Measurements from ENCODE around the gene HRNR.
"Not testable (repeated sequence)": the region's sequence is repeated elsewhere in the genome, so short reads cannot be mapped to it uniquely, and the experiment has no call there.

HRNR gene

DNA sequence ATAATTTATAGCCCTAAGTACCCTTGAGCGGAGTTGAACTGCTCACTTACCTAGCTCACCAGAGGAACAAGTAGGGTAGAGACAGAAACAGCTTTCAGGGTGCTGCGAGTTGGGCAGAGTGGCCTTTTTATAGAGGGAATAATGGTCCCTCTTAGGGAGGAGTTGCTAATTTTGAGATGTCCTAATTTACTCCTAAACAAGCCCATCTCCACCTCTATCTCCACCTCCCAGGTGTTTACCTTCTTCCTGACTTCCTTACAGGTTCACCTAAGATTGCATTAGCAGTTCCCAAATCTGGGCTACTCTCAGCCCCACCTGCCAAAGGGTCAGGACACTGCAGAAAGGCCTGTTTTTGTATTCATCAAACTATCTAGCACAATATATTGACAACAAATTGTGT lies at the start of gene HRNR:
Gene HRNR, minus strand, starts transcription at position 101 of the 400 bp plus-strand sequence. CDS start 940 bp downstream, outside the sequence.
- Mint-ChIP-seq H3K27me3 (ENCODE audit: low read depth) (peaks cover 6% of the 10 kb centered on the region), H3K4me3 (no peak within 1 kb of the TSS), H3K27ac (no peak within 1 kb of the TSS), H3K36me3 (ENCODE audit: low read depth) (no peaks in the 10 kb centered on the region), H3K9me3 (peaks cover 9% of the 10 kb centered on the region), H3K4me1 (ENCODE audit: low read depth) (no peaks in the 10 kb centered on the region)
- DNase-seq (ENCODE audit: low spot score): no peak

DNA sequence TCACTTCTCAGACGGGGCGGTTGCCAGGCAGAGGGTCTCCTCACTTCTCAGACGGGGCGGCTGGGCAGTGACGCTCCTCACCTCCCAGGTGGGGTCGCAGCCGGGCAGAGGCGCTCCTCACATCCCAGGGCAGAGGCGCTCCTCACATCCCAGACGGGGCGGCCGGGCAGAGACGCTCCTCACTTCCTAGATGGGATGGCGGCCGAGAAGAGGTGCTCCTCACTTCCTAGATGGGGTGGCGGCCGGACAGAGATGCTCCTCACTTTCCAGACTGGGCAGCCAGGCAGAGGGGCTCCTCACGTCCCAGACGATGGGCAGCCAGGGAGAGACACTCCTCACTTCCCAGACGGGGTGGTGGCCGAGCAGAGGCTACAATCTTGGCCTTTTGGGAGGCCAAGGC lies 32.4 kb upstream of the HRNR start:
- not testable (repeated sequence) for DNase-seq (ENCODE audit: low spot score); H3K36me3 Mint-ChIP-seq (ENCODE audit: low read depth); H3K9me3 Mint-ChIP-seq; H3K4me1 Mint-ChIP-seq (ENCODE audit: low read depth); H3K27ac Mint-ChIP-seq; H3K27me3 Mint-ChIP-seq (ENCODE audit: low read depth); H3K4me3 Mint-ChIP-seq

DNA sequence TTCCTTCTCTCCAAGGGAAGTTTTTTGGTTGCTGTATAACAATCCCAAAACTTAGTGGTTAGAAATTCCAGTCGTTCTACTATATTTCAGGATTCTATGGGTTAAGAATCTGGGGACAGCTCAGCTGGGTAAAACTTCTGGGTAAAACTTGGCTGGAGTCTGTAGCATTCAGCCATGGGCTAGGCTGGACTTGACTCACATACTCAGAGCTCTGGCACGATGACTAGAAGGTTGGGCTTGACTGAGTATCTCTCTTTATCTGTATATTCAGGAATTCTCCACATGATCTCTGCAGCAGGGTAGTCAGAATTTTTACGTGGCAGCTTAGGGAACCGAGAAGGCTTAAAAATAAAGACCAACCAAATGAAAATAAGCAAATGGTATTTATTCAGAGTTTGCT lies 28.2 kb upstream of the HRNR start:
- Mint-ChIP-seq H3K36me3 (ENCODE audit: low read depth) (no peaks in the 10 kb centered on the region), H3K4me3 (no peak overlapping the region), H3K27me3 (ENCODE audit: low read depth) (peaks cover 2% of the 10 kb centered on the region), H3K27ac (no peak overlapping the region), H3K9me3 (no peaks in the 10 kb centered on the region), H3K4me1 (ENCODE audit: low read depth) (no peaks in the 10 kb centered on the region)
- DNase-seq (ENCODE audit: low spot score): no peak

DNA sequence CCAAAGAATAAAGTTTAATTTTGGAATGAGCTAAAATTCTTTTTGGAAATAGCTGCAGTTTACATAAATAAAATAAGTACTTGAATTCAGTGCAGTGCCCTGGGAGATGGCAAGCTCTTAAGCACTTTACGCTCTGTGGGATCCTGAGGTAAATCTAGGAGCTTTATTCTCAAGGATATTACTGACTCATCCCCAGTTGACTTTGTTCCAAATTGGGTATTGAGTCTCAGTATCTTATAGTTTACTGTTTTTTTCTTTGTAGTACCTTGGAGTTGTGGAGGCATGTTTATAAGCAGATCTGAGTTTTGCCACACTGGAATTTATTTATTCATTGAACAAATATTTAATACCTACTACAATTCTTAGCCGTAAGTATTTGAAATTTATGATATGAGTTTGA lies 27.4 kb upstream of the HRNR start:
- Mint-ChIP-seq H3K9me3 (no peaks in the 10 kb centered on the region), H3K4me3 (no peak overlapping the region), H3K27me3 (ENCODE audit: low read depth) (peaks cover 2% of the 10 kb centered on the region), H3K4me1 (ENCODE audit: low read depth) (no peaks in the 10 kb centered on the region), H3K27ac (no peak overlapping the region), H3K36me3 (ENCODE audit: low read depth) (no peaks in the 10 kb centered on the region)
- DNase-seq (ENCODE audit: low spot score): no peak

DNA sequence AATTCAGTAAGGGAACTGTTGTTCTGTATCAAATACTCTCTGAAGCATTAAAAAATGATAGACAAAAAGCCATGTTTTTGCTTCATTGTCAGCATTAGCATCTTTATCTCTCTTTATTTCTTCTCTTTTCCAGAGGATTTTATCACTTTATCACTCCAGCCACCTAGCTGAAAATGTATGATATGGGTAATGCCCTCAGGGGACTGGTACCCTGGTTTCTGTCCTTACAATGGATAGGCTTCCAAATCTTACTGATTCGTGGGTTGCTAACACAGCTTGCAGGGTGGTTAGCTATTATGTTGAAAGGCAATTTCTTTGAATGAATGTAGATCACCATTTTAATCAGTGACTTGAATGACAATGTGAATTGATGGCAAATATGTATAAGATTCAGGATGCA lies 23.3 kb upstream of the HRNR start:
- H3K36me3 Mint-ChIP-seq (ENCODE audit: low read depth): no peaks in the 10 kb centered on the region
- no peaks in the 10 kb centered on the region for H3K9me3 Mint-ChIP-seq
- peaks cover 2% of the 10 kb centered on the region for H3K27me3 Mint-ChIP-seq (ENCODE audit: low read depth)
- no peaks in the 10 kb centered on the region for H3K4me1 Mint-ChIP-seq (ENCODE audit: low read depth)
- no peak overlapping the region for H3K27ac Mint-ChIP-seq
- no peak for DNase-seq (ENCODE audit: low spot score)
- no peak overlapping the region for H3K4me3 Mint-ChIP-seq

DNA sequence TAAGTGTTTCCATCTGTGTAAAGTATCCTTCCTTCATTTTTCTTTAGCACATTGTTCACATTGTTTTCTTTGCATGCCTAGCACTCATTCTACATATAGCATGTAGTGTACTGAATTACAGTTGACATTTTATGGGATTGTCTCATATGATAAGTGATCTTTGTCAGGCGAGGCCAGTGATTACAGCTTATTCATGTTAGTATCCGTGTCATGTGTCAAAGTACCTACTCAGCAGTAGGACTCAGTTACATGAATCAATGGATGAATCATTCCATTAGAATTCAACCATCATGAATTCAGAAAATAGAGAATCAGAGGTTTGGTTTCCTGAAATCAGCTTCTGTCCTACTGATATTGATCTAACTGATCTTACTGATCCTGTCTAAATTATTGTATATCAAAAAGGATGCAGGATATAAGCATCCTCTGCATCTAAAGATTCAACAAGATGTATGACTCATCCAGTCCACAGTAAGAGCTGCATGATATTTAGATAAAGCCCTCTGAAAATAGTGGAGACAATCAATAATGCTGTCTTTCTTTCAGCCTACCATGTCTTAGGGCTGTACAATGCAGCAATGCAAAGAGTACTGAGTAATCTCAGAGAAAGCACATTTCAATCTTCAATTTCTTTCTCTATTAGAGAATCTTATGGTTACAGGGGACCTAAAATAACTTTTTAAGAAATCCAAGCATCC lies 20.7 kb upstream of the HRNR start:
- no peak for DNase-seq (ENCODE audit: low spot score)
- no peak overlapping the region for H3K4me3 Mint-ChIP-seq
- no peaks in the 10 kb centered on the region for H3K36me3 Mint-ChIP-seq (ENCODE audit: low read depth)
- H3K27ac Mint-ChIP-seq: no peak overlapping the region
- H3K27me3 Mint-ChIP-seq (ENCODE audit: low read depth): no peaks in the 10 kb centered on the region
- no peaks in the 10 kb centered on the region for H3K9me3 Mint-ChIP-seq
- no peaks in the 10 kb centered on the region for H3K4me1 Mint-ChIP-seq (ENCODE audit: low read depth)

DNA sequence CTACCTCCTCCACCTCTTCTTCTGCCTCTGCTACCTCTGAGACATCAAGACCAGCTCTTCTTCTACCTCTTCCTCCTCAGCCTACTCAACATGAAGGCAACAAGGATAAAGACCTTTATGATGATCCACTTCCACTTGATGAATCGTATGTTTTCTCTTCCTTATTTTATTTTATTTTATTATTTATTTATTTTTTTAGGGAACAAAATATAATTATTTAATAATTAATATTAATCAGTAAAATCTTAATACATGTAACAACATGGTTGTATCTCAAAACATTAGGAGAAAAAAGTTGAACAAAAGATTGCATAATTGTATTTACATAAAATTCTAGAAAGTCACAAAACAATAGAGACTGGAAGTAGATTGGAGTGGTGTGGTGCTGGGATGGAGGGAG lies 13.1 kb upstream of the HRNR start:
- no peaks in the 10 kb centered on the region for H3K9me3 Mint-ChIP-seq
- H3K36me3 Mint-ChIP-seq (ENCODE audit: low read depth): no peaks in the 10 kb centered on the region
- DNase-seq (ENCODE audit: low spot score): no peak
- H3K27ac Mint-ChIP-seq: no peak overlapping the region
- H3K4me1 Mint-ChIP-seq (ENCODE audit: low read depth): no peaks in the 10 kb centered on the region
- peaks cover 18% of the 10 kb centered on the region for H3K27me3 Mint-ChIP-seq (ENCODE audit: low read depth)
- no peak overlapping the region for H3K4me3 Mint-ChIP-seq

DNA sequence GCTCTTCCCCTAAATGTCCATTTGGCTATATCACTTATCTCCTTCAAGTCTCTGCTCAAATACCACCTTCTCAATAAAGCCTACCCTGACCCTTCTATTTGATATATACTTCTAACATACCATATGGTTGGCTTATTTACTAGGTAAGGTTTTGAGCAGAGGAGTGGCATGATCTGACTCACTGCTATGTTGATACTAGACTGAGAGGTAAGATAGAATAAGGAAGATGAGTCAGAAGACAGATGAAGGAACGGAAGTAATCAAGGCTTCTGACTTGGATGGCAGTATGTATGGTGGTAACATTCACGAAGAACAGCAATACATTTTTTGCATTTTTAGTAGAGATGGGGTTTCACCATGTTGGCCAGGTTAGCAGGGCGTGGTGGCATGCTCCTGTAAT lies 4.8 kb upstream of the HRNR start:
- no peak for DNase-seq (ENCODE audit: low spot score)
- no peaks in the 10 kb centered on the region for H3K36me3 Mint-ChIP-seq (ENCODE audit: low read depth)
- H3K27ac Mint-ChIP-seq: no peak overlapping the region
- H3K4me3 Mint-ChIP-seq: no peak overlapping the region
- H3K9me3 Mint-ChIP-seq: no peaks in the 10 kb centered on the region
- no peaks in the 10 kb centered on the region for H3K4me1 Mint-ChIP-seq (ENCODE audit: low read depth)
- H3K27me3 Mint-ChIP-seq (ENCODE audit: low read depth): peaks cover 14% of the 10 kb centered on the region

DNA sequence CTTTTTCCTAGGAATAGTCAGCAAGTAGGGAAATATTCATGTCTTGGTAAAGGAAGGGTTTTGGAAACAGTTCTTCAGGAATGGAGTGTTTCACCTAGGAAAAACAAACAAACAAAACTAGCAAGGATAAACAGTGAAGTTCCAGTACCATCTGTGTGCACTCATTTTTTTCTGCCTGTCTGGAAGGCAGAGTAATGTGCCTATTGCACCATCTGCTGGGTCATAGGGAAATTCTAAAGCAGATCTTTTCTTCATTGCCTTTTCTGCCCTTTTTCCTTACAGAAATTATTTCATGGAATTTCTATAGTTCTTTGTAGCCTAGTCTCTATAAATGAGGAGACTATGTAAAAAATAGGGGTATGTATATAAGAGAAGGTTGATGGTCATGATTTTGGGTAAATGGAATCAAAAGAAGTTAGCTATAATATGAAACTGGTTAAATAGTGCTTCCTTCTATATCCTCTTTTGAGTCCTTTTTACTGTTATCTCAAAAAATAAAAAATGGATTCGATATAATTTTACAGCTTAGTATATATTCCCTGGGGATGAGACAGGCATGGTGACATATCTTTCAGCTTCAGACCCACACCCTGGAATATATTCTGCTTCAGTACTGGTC lies 3.4 kb upstream of the HRNR start:
- Mint-ChIP-seq H3K27ac (no peak overlapping the region), H3K4me3 (no peak overlapping the region), H3K36me3 (ENCODE audit: low read depth) (no peaks in the 10 kb centered on the region), H3K27me3 (ENCODE audit: low read depth) (peaks cover 5% of the 10 kb centered on the region), H3K4me1 (ENCODE audit: low read depth) (no peaks in the 10 kb centered on the region), H3K9me3 (no peaks in the 10 kb centered on the region)
- DNase-seq (ENCODE audit: low spot score): no peak

DNA sequence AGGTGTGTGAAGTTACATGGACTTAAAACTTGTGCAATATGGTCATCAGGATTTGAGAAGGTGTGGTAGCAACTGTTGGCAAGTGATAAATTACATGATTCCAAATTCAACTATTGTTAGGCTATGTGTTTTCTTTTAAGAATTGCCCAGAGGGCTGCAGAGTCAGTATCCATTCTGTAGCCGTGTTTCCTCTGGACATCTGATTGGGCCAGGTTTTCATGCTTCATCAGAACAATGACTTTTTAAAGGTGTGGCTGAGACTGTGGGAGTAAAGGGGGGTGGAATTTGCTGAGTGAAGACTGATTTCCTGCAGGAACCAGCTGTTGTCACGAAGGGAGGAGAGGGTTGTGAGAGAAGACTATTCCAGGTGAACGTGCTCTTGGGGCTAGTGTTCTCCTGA lies 1.7 kb upstream of the HRNR start:
- DNase-seq (ENCODE audit: low spot score): no peak
- Mint-ChIP-seq H3K36me3 (ENCODE audit: low read depth) (no peaks in the 10 kb centered on the region), H3K4me1 (ENCODE audit: low read depth) (no peaks in the 10 kb centered on the region), H3K27me3 (ENCODE audit: low read depth) (peaks cover 6% of the 10 kb centered on the region), H3K27ac (no peak overlapping the region), H3K4me3 (no peak overlapping the region), H3K9me3 (no peaks in the 10 kb centered on the region)

DNA sequence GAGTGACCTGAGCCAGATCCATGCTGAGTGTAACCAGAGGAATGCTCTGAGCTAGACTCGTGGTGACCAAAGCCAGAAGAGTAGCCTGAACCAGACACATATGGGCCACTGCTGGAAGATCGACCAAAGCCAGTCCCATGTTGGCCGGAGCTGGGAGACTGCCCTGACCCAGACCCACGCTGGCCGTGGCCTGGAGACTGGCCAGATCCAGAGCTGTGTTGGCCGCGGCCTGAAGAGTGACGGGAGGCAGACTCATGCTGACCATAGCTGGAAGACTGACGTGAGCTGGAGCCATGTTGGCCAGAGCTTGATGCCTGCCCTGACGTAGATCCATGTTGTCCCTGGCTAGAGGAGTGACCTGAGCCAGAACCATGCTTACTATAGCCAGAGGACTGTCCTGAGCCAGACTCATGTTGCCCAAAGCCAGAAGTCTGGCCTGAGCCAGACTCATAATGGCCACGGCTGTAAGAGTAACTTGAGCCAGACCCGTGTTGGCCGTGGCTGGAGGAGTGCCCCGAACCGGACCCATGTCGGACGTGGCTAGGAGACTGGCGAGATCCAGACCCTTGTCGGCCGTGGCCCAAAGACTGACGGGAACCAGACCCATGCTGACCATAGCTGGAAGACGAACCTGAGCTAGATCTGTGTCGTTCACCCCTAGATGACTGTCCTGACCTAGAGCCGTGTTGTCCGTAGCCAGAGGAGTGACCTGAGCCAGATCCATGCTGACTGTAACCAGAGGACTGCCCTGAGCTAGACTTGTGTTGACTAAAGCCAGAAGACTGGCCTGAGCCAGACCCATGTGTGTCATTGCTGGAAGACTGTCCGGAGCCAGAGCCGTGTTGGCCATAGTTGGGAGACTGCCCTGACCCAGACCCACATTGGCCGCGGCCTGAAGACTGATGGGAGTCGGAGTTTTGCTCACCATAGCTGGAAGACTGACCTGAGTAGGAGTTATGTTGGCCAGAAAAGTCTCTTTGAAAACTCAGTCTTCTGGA lies 3.5 kb downstream of the HRNR start:
- DNase-seq (ENCODE audit: low spot score): no peak
- no peaks in the 10 kb centered on the region for H3K4me1 Mint-ChIP-seq (ENCODE audit: low read depth)
- H3K27ac Mint-ChIP-seq: no peak overlapping the region
- no peaks in the 10 kb centered on the region for H3K36me3 Mint-ChIP-seq (ENCODE audit: low read depth)
- no peak overlapping the region for H3K4me3 Mint-ChIP-seq
- H3K9me3 Mint-ChIP-seq: peaks cover 16% of the 10 kb centered on the region
- H3K27me3 Mint-ChIP-seq (ENCODE audit: low read depth): peaks cover 6% of the 10 kb centered on the region

DNA sequence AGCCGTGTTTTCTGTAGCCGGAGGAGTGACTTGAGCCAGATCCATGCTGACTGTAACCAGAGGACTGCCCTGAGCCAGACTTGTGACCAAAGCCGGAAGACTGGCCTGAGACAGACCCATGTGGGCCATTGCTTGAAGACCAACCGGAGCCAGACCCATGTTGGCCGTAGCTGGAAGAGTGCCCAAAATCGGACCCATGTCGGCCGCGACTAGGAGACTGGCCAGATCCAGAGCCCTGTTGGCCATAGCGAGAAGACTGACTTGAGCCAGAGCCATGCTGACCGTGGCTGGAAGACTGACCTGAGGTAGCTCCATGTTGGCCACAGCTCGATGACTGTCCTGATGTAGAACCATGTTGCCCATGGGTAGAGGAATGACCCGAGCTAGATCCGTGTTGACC lies 4.6 kb downstream of the HRNR start:
- H3K4me1 Mint-ChIP-seq (ENCODE audit: low read depth); H3K27me3 Mint-ChIP-seq (ENCODE audit: low read depth); H3K27ac Mint-ChIP-seq; H3K36me3 Mint-ChIP-seq (ENCODE audit: low read depth); DNase-seq (ENCODE audit: low spot score); H3K4me3 Mint-ChIP-seq: not testable (repeated sequence)
- H3K9me3 Mint-ChIP-seq: peaks cover 16% of the 10 kb centered on the region

DNA sequence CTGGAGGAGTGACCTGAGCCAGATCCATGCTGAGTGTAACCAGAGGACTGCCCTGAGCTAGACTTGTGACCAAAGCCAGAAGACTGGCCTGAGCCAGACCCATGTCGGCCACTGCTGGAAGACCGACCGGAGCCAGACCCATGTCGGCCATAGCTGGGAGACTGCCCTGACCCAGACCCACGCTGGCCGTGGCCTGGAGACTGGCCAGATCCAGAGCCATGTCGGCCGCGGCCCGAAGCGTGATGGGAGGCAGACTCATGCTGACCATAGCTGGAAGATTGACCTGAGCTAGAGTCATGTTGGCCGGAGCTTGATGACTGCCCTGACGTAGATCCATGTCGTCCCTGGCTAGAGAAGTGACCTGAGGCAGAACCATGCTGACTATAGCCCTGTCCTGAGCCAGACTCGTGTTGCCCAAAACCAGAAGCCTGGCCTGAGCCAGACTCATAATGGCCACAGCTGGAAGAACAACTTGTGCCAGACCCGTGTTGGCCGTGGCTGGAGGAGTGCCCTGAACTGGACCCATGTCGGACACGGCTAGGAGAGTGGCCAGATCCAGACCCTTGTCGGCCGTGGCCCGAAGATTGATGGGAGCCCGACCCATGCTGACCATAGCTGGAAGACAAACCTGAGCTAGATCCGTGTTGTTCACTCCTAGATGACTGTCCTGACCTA lies 5.1 kb downstream of the HRNR start:
- H3K27ac Mint-ChIP-seq: no peak overlapping the region
- no peaks in the 10 kb centered on the region for H3K36me3 Mint-ChIP-seq (ENCODE audit: low read depth)
- H3K4me1 Mint-ChIP-seq (ENCODE audit: low read depth): no peaks in the 10 kb centered on the region
- H3K27me3 Mint-ChIP-seq (ENCODE audit: low read depth): peaks cover 5% of the 10 kb centered on the region
- H3K4me3 Mint-ChIP-seq: no peak overlapping the region
- DNase-seq (ENCODE audit: low spot score): no peak
- H3K9me3 Mint-ChIP-seq: peaks cover 16% of the 10 kb centered on the region

DNA sequence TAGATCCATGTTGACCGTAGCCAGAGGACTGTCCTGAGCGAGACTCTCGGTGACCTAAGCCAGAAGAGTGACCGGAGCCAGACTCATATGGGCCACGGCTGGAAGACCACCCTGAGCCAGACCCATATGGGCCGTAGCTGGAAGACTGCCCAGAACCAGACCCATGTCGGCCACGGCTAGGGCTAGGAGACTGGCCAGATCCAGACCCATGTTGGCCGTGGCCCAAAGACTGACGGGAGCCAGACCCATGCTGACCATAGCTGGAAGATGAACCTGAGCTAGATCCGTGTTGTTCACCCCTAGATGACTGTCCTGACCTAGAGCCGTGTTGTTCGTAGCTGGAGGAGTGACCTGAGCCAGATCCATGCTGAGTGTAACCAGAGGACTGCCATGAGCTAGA lies 8.4 kb downstream of the HRNR start:
- H3K27me3 Mint-ChIP-seq (ENCODE audit: low read depth); H3K27ac Mint-ChIP-seq; H3K36me3 Mint-ChIP-seq (ENCODE audit: low read depth); H3K4me1 Mint-ChIP-seq (ENCODE audit: low read depth); H3K4me3 Mint-ChIP-seq; DNase-seq (ENCODE audit: low spot score): not testable (repeated sequence)
- H3K9me3 Mint-ChIP-seq: peaks cover 16% of the 10 kb centered on the region

Measured in T-helper 2 cell treated with Interferon-gamma antibody and Interleukin-4, amounts not matched to agents 5 μg/mL and 100 μg/mL, for 36 hours (primary cell).